AG09309 (cell line): ENCODE data around the gene ST6GAL2.

Source experiments
- DNase-seq: peaks from one replicate; pipeline ENCODE4 v3.0.0-alpha.2; 2010; ENCODE audit warnings: low read depth
- H3K4me3 ChIP-seq: 2 replicates; pipeline ENCODE4 v1.5.1; 2011; ENCODE audit warnings: mild to moderate bottlenecking, low read depth, low read length, moderate library complexity; ENCODE audit not compliant: control insufficient read depth
- CTCF ChIP-seq: IDR thresholded peaks from 2 replicates; pipeline ENCODE4 v1.5.1; 2011; ENCODE audit warnings: mild to moderate bottlenecking, low read depth, low read length, inconsistent platforms; ENCODE audit not compliant: insufficient read depth, control insufficient read depth; ENCODE audit errors: missing control alignments

The ST6GAL2 gene

GRCh38 chr2:106853631-106854030 lies 32.3 kb downstream of the ST6GAL2 start:
- H3K4me3 ChIP-seq, result no peak overlapping the region
- TF ChIP-seq CTCF, result no peak
- no peak for DNase-seq

- no peak overlapping the region for H3K4me3 ChIP-seq
- no peak for TF ChIP-seq CTCF
- no peak for DNase-seq
These were observed 34.0 kb downstream of the ST6GAL2 start for GRCh38 chr2:106851881-106852501.

GRCh38 chr2:106851087-106851874 lies 34.7 kb downstream of the ST6GAL2 start:
- H3K4me3 ChIP-seq, result no peak overlapping the region
- DNase-seq, result no peak
- no peak for TF ChIP-seq CTCF

- DNase-seq, result no peak
- TF ChIP-seq CTCF, result no peak
- no peak overlapping the region for H3K4me3 ChIP-seq
These were observed 36.7 kb downstream of the ST6GAL2 start for GRCh38 chr2:106849253-106849652.

- no peak for TF ChIP-seq CTCF
- no peak overlapping the region for H3K4me3 ChIP-seq
- no peak for DNase-seq
These were observed 38.6 kb downstream of the ST6GAL2 start for GRCh38 chr2:106847366-106847765.

- no peak for TF ChIP-seq CTCF
- H3K4me3 ChIP-seq, result no peak overlapping the region
- no peak for DNase-seq
These were observed 40.3 kb downstream of the ST6GAL2 start for GRCh38 chr2:106845716-106846115.
